SW480 (cell line): ENCODE data around the gene BSPRY.
"Not testable (repeated sequence)": the region's sequence is repeated elsewhere in the genome, so short reads cannot be mapped to it uniquely, and the experiment has no call there.

Source experiments
- DNase-seq: peaks from one replicate; pipeline ENCODE4 v3.0.0-alpha.2; 2016; ENCODE audit warnings: low spot score

Gene BSPRY

GRCh38 chr9:113341712-113342410 lies 7.5 kb upstream of the BSPRY start:
- DNase-seq, result peak; percentile 50

GRCh38 chr9:113343732-113344231 lies 5.6 kb upstream of the BSPRY start:
- DNase-seq, result peak; percentile 39

GRCh38 chr9:113345190-113345589 lies 4.2 kb upstream of the BSPRY start:
- DNase-seq, result no peak

- no peak for DNase-seq
These were observed 3.7 kb upstream of the BSPRY start for GRCh38 chr9:113345671-113346070.

GRCh38 chr9:113348437-113348836 lies 904 bp upstream of the BSPRY start:
- no peak for DNase-seq

- DNase-seq, result no peak
These were observed 286 bp upstream of the BSPRY start for GRCh38 chr9:113349066-113349444.

GRCh38 chr9:113350107-113350661 lies 843 bp downstream of the BSPRY start:
- DNase-seq, result no peak

GRCh38 chr9:113350937-113351336 lies 1.6 kb downstream of the BSPRY start:
- no peak for DNase-seq

- DNase-seq, result no peak
These were observed 2.7 kb downstream of the BSPRY start for GRCh38 chr9:113352006-113352405.

- DNase-seq, result no peak
These were observed 3.1 kb downstream of the BSPRY start for GRCh38 chr9:113352411-113352810.

GRCh38 chr9:113355040-113355596 lies 5.8 kb downstream of the BSPRY start:
- no peak for DNase-seq

- DNase-seq, result no peak
These were observed 7.4 kb downstream of the BSPRY start for GRCh38 chr9:113356686-113357292.

GRCh38 chr9:113359385-113359784 lies 10.0 kb downstream of the BSPRY start:
- DNase-seq, result no peak

GRCh38 chr9:113360242-113360842 lies 11.0 kb downstream of the BSPRY start:
- no peak for DNase-seq

- DNase-seq, result no peak
These were observed 12.1 kb downstream of the BSPRY start for GRCh38 chr9:113361304-113362018.

- no peak for DNase-seq
These were observed 14.0 kb downstream of the BSPRY start for GRCh38 chr9:113363336-113363735.

- no peak for DNase-seq
These were observed 15.6 kb downstream of the BSPRY start for GRCh38 chr9:113364951-113365350.

- DNase-seq, result not testable (repeated sequence)
These were observed 16.3 kb downstream of the BSPRY start for GRCh38 chr9:113365652-113366051.

GRCh38 chr9:113368348-113368981 lies 19.1 kb downstream of the BSPRY start:
- DNase-seq, result no peak

- no peak for DNase-seq
These were observed 19.9 kb downstream of the BSPRY start for GRCh38 chr9:113368982-113369854.

- DNase-seq, result no peak
These were observed 20.5 kb downstream of the BSPRY start for GRCh38 chr9:113369855-113370140.
